ENCODE results near the gene GPA33.

DNA sequence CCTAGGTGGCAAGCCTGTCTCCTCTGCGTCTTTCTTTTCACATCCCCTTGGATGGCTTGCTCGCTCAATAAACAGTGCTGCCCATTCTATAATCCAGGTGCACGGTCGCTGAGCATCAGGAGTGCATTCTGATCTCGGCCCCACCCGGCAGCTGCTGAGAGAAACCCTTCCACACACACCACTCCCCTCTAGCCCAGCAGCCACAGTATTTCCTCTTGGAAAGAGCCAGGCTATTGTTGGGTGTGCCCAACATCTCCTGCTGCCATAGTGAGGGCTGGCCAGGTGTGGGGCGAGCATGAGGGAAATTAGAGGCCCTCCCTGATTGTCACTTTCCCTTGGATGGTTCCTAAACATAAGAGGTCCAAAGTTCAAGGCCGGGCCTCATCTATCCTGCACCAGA lies 24.7 kb downstream of the GPA33 start:
- TF ChIP-seq, protein P1, sequence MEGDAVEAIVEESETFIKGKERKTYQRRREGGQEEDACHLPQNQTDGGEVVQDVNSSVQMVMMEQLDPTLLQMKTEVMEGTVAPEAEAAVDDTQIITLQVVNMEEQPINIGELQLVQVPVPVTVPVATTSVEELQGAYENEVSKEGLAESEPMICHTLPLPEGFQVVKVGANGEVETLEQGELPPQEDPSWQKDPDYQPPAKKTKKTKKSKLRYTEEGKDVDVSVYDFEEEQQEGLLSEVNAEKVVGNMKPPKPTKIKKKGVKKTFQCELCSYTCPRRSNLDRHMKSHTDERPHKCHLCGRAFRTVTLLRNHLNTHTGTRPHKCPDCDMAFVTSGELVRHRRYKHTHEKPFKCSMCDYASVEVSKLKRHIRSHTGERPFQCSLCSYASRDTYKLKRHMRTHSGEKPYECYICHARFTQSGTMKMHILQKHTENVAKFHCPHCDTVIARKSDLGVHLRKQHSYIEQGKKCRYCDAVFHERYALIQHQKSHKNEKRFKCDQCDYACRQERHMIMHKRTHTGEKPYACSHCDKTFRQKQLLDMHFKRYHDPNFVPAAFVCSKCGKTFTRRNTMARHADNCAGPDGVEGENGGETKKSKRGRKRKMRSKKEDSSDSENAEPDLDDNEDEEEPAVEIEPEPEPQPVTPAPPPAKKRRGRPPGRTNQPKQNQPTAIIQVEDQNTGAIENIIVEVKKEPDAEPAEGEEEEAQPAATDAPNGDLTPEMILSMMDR (IDR thresholded peaks at IDR 0.05) = no peak
- no peak for TF ChIP-seq POLR2A (IDR thresholded peaks at IDR 0.05)
